GM13976 (cell line): ENCODE results near the gene IGF2BP2.

Experiments
- DNase-seq: peaks from one replicate; pipeline ENCODE4 v3.0.0; 2012; ENCODE audit warnings: low spot score
- CTCF ChIP-seq: IDR thresholded peaks from 2 replicates; pipeline ENCODE4 v1.5.1; 2012; ENCODE audit warnings: borderline replicate concordance, mild to moderate bottlenecking; ENCODE audit not compliant: insufficient read depth; ENCODE audit errors: extremely low read depth, missing control alignments, control extremely low read depth
- in situ Hi-C: fragments of 300-500 bp; cut with MboI; formaldehyde crosslinking; loops from one replicate; pipeline ENCODE4 v1.12.0; 2022; ENCODE audit warnings: low sequenced_read_pairs, mixed read lengths, inconsistent platforms; ENCODE audit not compliant: unreplicated experiment

IGF2BP2 gene

DNA sequence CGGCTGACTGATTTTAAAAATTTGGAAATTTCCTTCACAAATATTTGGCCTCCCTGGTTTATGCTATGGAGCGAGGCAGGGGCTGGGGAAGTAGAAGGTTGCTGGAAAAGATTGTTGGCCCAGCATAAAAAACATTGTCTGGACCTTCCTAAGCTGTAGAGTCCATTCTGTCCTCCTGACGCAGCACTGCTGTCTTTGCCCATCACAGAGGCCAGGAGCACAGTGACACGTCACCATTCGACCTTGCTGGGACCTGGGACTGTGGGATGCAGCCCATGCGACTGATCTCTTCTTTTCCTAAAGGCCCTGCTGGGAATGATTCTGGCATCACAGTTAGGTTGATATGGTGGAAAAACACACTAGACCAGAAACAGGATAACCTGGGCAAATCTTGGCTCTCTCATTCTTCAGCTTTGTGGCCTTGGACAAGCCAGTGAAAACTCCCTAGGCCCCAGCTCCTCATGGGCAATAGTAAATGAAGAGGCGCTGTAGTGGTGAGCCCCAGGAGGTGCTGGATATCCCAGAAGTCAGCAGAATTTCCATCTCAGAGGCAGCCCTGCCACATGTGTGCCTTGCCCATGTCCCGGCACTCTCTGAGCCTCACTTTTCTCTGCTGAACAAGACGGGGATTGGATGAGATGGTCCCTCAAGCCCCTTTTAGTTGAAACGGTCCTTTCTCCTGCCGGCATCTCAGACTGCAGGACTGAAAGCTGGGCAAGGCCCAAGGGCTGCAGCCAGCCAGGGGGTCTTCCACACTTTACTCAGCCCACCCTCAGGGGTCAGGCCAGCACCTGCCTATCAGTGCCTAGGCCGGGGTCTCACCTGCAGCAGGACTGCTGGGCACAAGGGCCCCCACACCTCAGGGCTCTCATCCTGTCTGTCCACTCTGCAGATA lies 169.2 kb downstream of the IGF2BP2 start:
- in situ Hi-C loops: no loop called here
- DNase-seq: no peak
- no peak for TF ChIP-seq CTCF

DNA sequence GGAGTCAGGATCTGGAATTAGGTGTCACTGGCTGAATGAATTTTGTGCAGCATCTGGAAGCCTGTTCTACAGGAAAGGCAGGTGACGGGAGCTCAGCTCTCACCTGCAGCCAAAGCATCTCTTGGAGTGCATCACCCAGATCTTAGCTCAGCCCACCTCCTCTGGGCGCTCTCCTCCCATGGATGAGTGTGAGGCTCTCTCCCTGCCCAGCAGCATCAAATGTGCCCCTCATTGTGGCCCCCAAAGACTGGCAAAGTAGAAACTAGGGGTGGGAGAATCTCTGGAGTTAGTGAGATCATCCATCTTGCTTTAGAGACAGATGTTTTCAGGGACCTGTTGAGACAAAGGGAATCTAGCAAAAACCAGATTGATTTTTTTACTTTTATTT lies 170.1 kb downstream of the IGF2BP2 start:
- in situ Hi-C loops: no loop called here
- no peak for DNase-seq
- no peak for TF ChIP-seq CTCF

DNA sequence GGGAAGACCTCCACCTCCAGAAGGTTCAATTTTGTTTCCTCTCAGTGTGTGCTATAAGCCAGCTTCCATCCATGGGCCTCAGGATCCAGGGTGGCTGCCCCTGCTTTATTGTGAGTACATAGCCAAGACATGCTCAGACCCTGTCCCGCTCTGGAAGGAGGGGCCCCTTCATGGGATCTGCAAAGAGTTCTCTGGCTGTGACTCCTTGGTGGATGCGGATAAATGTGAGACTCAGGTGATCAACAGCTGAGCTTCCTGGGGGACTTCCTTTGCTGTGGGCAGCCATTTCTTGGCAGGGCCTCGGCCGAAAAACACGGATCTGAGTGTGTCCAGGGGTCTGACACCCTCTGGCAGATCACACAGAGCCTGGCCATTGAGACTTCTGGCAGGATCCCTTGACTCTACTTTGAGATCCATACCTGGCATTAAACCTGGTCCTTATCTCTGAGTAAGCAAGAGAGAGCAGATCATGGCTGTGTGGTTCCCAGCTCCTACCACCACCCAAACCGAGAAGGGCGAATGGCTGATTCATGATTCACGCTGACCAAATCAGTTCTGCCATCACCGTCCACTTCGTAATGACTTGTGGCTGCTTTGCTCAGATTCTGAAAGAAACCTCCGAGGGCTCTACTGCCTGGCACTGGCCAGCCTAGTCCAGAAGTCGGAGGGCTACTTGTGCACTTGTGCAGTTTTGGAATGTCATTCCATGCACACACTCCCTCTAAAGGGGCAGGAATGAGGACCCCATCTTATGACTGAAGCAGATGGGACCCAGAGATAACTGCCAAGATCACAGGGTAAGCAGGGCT lies 170.7 kb downstream of the IGF2BP2 start:
- TF ChIP-seq CTCF: no peak
- DNase-seq: no peak
- in situ Hi-C loops: no loop called here

DNA sequence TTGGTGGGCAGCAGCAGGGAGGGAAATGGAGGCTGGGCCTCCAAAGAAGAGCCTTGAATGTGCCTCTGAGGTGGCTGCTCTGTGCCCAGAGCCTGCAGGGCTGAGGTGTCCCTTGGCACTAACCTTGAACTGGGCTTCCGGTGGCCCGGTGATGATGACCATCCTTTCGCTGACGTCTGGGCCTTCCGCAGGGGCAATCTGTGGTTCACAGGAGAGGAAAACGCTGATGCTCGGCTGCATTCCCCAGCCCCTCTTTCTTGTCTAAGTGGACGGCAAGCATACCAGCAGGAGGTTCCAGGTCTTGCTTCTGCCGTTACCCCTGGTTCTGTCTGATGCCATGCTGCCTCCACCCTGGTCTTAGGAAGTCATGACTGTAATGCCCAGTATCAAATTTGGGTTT lies 172.9 kb downstream of the IGF2BP2 start:
- in situ Hi-C loops: no loop called here
- TF ChIP-seq CTCF: no peak
- no peak for DNase-seq

DNA sequence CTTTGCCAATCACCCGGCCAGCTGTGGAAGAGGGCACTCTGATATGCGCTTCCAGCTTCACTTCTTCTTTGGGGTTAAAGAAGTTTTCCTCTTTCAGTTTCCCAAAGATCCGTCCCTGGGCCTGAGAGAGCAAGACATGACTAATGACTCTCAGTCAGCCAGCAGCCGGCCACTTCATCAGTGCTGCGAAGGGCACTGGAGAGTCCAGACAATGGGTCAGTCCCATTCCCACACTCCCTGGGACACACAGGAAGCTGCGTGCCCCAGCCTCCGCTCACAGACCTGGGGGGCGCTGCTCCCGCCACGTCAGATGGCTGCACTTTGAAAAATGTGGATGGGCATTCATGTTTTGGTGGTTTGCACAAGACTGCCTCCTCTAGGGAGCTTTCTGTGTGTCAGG lies 175.4 kb downstream of the IGF2BP2 start:
- no peak for DNase-seq
- in situ Hi-C loops: no loop called here
- no peak for TF ChIP-seq CTCF

DNA sequence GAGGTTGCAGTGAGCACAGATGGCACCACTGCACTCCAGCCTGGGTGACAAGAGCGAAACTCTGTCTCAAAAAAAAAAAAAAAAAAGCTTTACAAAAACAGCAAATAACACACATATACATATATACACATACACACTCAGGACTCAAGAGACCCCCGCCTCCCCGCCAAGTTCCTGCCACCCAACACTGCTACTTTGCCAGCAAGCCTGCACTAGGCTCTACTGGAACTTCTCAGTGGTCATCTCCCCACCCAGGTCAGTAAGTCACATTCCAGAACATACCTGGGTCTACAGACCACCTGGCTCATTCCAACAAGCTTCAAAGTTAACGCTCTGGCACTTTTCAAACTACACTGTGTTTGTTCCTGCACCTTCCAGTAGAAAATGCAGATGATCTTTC lies 176.4 kb downstream of the IGF2BP2 start:
- DNase-seq: no peak
- in situ Hi-C loops: no loop called here
- TF ChIP-seq CTCF: no peak

GRCh38 chr3:185647880-185648210 lies 177.0 kb downstream of the IGF2BP2 start:
- TF ChIP-seq CTCF: no peak
- in situ Hi-C loops: no loop called here
- DNase-seq: no peak
